Naive B cell (primary cell): ENCODE measurements around the gene LHFPL6. TPM values are rescaled to one million over a fixed set of nuclear protein-coding genes. Genes with fewer than 3 reads are reported as not detected.

Experiments used
- ATAC-seq, 2 donors: fragments of 150-1000 bp; cut with Tn5 transposase; 2 replicates each; pipeline ENCODE4 v1.10.0; 2021; ENCODE audit warnings: low read depth in 2 of 2, mild to moderate bottlenecking in 2 of 2, moderate library complexity in 2 of 2
- DNase-seq: peaks from one replicate; pipeline ENCODE4 v3.0.0; 2022
- H3K27ac Mint-ChIP-seq, 6 donors: one replicate each; pipeline ENCODE4 v1.8.0; 2020 to 2022; ENCODE audit warnings: mild to moderate bottlenecking in 6 of 6, mixed read lengths in 6 of 6, moderate library complexity in 5 of 6, inconsistent platforms in 2 of 6
- H3K27me3 Mint-ChIP-seq, 3 donors: one replicate each; pipeline ENCODE4 v1.8.0; 2021 to 2022; ENCODE audit warnings: mixed read lengths in 3 of 3, mild to moderate bottlenecking in 1 of 3
- H3K36me3 Mint-ChIP-seq, 2 donors: one replicate each; pipeline ENCODE4 v1.8.0; 2020 to 2022; ENCODE audit warnings: mixed read lengths in 2 of 2, inconsistent platforms in 1 of 2, mild to moderate bottlenecking in 1 of 2
- H3K4me1 Mint-ChIP-seq, 3 donors: one replicate each; pipeline ENCODE4 v1.8.0; 2020 to 2022; ENCODE audit warnings: mixed read lengths in 3 of 3, inconsistent platforms in 1 of 3, mild to moderate bottlenecking in 1 of 3, moderate library complexity in 1 of 3
- H3K4me3 Mint-ChIP-seq, 8 donors: one replicate each; pipeline ENCODE4 v1.8.0; 2020 to 2022; ENCODE audit warnings: mild to moderate bottlenecking in 8 of 8, mixed read lengths in 8 of 8, moderate library complexity in 8 of 8, inconsistent platforms in 2 of 8
- H3K9me3 Mint-ChIP-seq, 7 donors: one replicate each; pipeline ENCODE4 v1.8.0; 2020 to 2022; ENCODE audit warnings: mixed read lengths in 7 of 7, mild to moderate bottlenecking in 5 of 7, inconsistent platforms in 2 of 7, moderate library complexity in 1 of 7
- polyA plus RNA-seq, 6 donors: library from polyadenylated mRNA; unstranded; fragments of 300-500 nt; fragmentation: Illumina TruSeq; gene quantifications; one replicate each; pipeline ENCODE4 v1.2.3, GENCODE V29; 2021; ENCODE audit warnings: low read depth in 6 of 6

Gene LHFPL6
- polyA plus RNA-seq, 6 donors from 2014 or later = 0.12 to 0.25 (median 0.16) TPM; not detected in 2

DNA sequence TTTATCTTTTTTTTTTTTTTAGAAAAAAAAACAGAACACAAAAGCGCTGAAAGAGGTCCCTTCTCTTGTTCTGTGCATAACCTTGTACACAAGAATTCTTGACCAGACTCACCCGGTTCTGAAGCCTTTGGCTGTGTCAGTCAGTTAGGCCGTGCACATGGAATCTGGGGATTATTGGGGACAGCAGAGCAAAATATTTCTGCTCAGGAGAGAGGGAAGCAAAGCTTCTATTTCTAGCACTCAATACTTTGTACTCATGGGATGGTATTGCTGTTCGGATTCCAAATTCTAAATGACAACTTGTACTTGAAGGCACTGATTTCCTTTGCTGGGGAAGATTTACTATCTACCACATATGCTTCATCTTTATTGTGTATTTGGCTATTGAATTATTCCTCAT is 292.0 kb downstream of the LHFPL6 start:
- H3K4me1 Mint-ChIP-seq = peaks cover 0 to 4% (median 0%) of the 10 kb centered on the region in 3 donors
- DNase-seq (no peak), ATAC-seq (no peak)
- peaks cover 0 to 9% (median under 1%) of the 10 kb centered on the region in 7 donors for H3K9me3 Mint-ChIP-seq
- H3K36me3 Mint-ChIP-seq = no peaks in the 10 kb centered on the region
- H3K27me3 Mint-ChIP-seq = peaks cover 0 to 9% (median 0%) of the 10 kb centered on the region in 3 donors
- no peak overlapping the region for H3K4me3 Mint-ChIP-seq
- H3K27ac Mint-ChIP-seq = no peak overlapping the region

GRCh38 chr13:39306639-39307589 is 296.1 kb downstream of the LHFPL6 start:
- H3K27me3 Mint-ChIP-seq = peaks cover 0 to 9% (median 0%) of the 10 kb centered on the region in 3 donors
- H3K4me1 Mint-ChIP-seq = peaks cover 0 to 4% (median 0%) of the 10 kb centered on the region in 3 donors
- ATAC-seq (no peak), DNase-seq (no peak)
- no peaks in the 10 kb centered on the region for H3K36me3 Mint-ChIP-seq
- peak overlapping the region in 1 of 6 donors; percentile 30 for H3K27ac Mint-ChIP-seq
- peaks cover 0 to 9% (median 2%) of the 10 kb centered on the region in 7 donors for H3K9me3 Mint-ChIP-seq
- H3K4me3 Mint-ChIP-seq = no peak overlapping the region

DNA sequence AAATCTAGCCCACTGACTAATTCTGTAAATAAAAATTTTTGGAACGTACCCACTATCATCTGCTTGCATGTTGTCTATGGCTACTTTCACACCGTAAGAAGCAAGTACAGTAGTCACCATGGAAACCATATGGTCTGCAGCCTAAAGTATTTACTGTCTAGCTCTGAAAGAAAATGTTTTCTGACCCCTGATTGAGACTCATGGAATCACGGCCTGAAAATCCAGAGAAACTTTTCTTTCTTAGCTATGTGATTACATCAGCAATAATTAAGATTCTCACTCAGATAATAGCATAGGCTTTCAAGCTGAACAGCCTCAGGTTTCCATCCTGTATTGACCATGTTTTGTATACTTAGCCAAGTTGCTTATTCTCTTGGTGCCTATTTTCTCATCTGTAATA is 300.2 kb downstream of the LHFPL6 start:
- no peak overlapping the region for H3K27ac Mint-ChIP-seq
- H3K9me3 Mint-ChIP-seq = peaks cover 0 to 9% (median 2%) of the 10 kb centered on the region in 7 donors
- ATAC-seq (no peak), DNase-seq (no peak)
- no peak overlapping the region for H3K4me3 Mint-ChIP-seq
- peaks cover 0 to 4% (median 0%) of the 10 kb centered on the region in 3 donors for H3K4me1 Mint-ChIP-seq
- no peaks in the 10 kb centered on the region for H3K36me3 Mint-ChIP-seq
- peaks cover 0 to 9% (median 0%) of the 10 kb centered on the region in 3 donors for H3K27me3 Mint-ChIP-seq

DNA sequence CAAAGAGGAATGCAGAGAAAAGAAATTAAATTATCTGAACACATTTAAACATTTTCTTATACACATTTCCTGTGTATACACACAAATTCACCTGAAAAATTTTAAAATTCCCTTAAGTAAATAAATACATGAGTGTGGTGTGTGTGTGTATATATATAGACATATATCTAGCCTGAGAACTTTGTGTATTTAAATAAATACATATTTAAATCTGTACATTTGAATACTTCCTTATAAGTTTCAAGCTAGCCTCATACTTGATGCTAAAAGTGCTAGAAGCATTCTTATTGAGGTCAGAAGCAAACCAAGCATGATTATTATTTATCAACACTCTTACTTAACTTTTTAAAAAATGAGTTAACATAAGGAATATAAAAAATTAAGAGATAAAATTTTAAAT is 304.0 kb downstream of the LHFPL6 start:
- ATAC-seq = no peak
- Mint-ChIP-seq H3K9me3 (peaks cover 7 to 14% (median 11%) of the 10 kb centered on the region in 7 donors), H3K36me3 (peaks cover 7% of the 10 kb centered on the region in 2 donors), H3K4me3 (no peak overlapping the region), H3K4me1 (no peaks in the 10 kb centered on the region), H3K27ac (no peak overlapping the region), H3K27me3 (peaks cover 0 to 5% (median 0%) of the 10 kb centered on the region in 3 donors)
- DNase-seq = no peak

GRCh38 chr13:39297664-39298171 is 305.3 kb downstream of the LHFPL6 start:
- ATAC-seq = no peak
- H3K27ac Mint-ChIP-seq = no peak overlapping the region
- peaks cover 0 to 5% (median 0%) of the 10 kb centered on the region in 3 donors for H3K27me3 Mint-ChIP-seq
- no peak overlapping the region for H3K4me3 Mint-ChIP-seq
- no peaks in the 10 kb centered on the region for H3K4me1 Mint-ChIP-seq
- DNase-seq = no peak
- peaks cover 7 to 14% (median 11%) of the 10 kb centered on the region in 7 donors for H3K9me3 Mint-ChIP-seq
- H3K36me3 Mint-ChIP-seq = peaks cover 7% of the 10 kb centered on the region in 2 donors

- Mint-ChIP-seq H3K4me1 (no peaks in the 10 kb centered on the region), H3K9me3 (peaks cover 7 to 17% (median 11%) of the 10 kb centered on the region in 7 donors), H3K4me3 (no peak overlapping the region), H3K27ac (peak overlapping the region in 1 of 6 donors; percentile 62), H3K27me3 (peaks cover 0 to 5% (median 4%) of the 10 kb centered on the region in 3 donors), H3K36me3 (peaks cover 7% of the 10 kb centered on the region in 2 donors)
- ATAC-seq (no peak), DNase-seq (no peak)
These were observed 306.0 kb downstream of the LHFPL6 start for GRCh38 chr13:39297023-39297422.

GRCh38 chr13:39296193-39296592 is 306.8 kb downstream of the LHFPL6 start:
- peaks cover 0 to 5% (median 5%) of the 10 kb centered on the region in 3 donors for H3K27me3 Mint-ChIP-seq
- ATAC-seq (no peak), DNase-seq (no peak)
- H3K4me1 Mint-ChIP-seq = no peaks in the 10 kb centered on the region
- no peak overlapping the region for H3K4me3 Mint-ChIP-seq
- peaks cover 7 to 18% (median 11%) of the 10 kb centered on the region in 7 donors for H3K9me3 Mint-ChIP-seq
- H3K27ac Mint-ChIP-seq = no peak overlapping the region
- peaks cover 7% of the 10 kb centered on the region in 2 donors for H3K36me3 Mint-ChIP-seq

Other genes starting within 250 kb of the LHFPL6 start
- 10 to 100 TPM; 14.9 to 20.3 (median 15.8) TPM for gene COG6, start 52.5 kb upstream of the LHFPL6 start, polyA plus RNA-seq